Natural killer cell (primary cell): Measurements from ENCODE around the gene MAPK4. TPM values are rescaled to one million over a fixed set of nuclear protein-coding genes. Genes with fewer than 3 reads are reported as not detected.

Experiments used
- ATAC-seq, 3 donors: fragments of 150-1000 bp in 2 of 3; fragments of 200-7000 bp in 1 of 3; cut with Tn5 transposase; 1 replicate in 1 of 3; 2 replicates in 2 of 3; pipeline ENCODE4 v1.10.0; 2021; ENCODE audit warnings: mild to moderate bottlenecking in 2 of 3, moderate library complexity in 2 of 3
- DNase-seq, 2 donors: peaks; one replicate each; pipeline versions ENCODE4 v3.0.0 to v3.0.0-alpha.2; 2013 to 2021; ENCODE audit warnings: mixed read lengths in 1 of 2
- H3K27ac ChIP-seq: one replicate; pipeline ENCODE4 v1.5.1; 2013; ENCODE audit warnings: mild to moderate bottlenecking, low read length
- H3K27me3 ChIP-seq: one replicate; pipeline ENCODE4 v1.6.1; 2013; ENCODE audit warnings: low read length; ENCODE audit not compliant: control insufficient read depth, insufficient read depth
- H3K36me3 ChIP-seq: one replicate; pipeline ENCODE4 v1.6.1; 2013; ENCODE audit warnings: low read length; ENCODE audit not compliant: control insufficient read depth, insufficient read depth
- H3K4me1 ChIP-seq: one replicate; pipeline ENCODE4 v1.6.1; 2013; ENCODE audit warnings: low read length; ENCODE audit not compliant: control insufficient read depth, insufficient read depth
- H3K4me3 ChIP-seq: one replicate; pipeline ENCODE4 v1.5.1; 2013; ENCODE audit warnings: low read length
- H3K9me3 ChIP-seq: one replicate; pipeline ENCODE4 v1.6.1; 2013; ENCODE audit warnings: low read length; ENCODE audit not compliant: control insufficient read depth, insufficient read depth
- H3K27ac Mint-ChIP-seq, 2 donors: one replicate each; pipeline ENCODE4 v1.8.0; 2022; ENCODE audit warnings: mild to moderate bottlenecking in 2 of 2, mixed read lengths in 2 of 2, moderate library complexity in 1 of 2
- H3K27me3 Mint-ChIP-seq, 2 donors: one replicate each; pipeline ENCODE4 v1.8.0; 2022; ENCODE audit warnings: low read depth in 2 of 2, mixed read lengths in 2 of 2
- H3K36me3 Mint-ChIP-seq: one replicate; pipeline ENCODE4 v1.8.0; 2022; ENCODE audit warnings: mixed read lengths
- H3K4me1 Mint-ChIP-seq, 2 donors: one replicate each; pipeline ENCODE4 v1.8.0; 2022; ENCODE audit warnings: mixed read lengths in 2 of 2
- H3K4me3 Mint-ChIP-seq: one replicate; pipeline ENCODE4 v1.8.0; 2022; ENCODE audit warnings: mild to moderate bottlenecking, moderate library complexity, mixed read lengths
- H3K9me3 Mint-ChIP-seq, 2 donors: one replicate each; pipeline ENCODE4 v1.8.0; 2022; ENCODE audit warnings: mixed read lengths in 2 of 2
- CTCF ChIP-seq: fragments of 200-600 bp; IDR thresholded peaks from one replicate; pipeline ENCODE4 v1.8.0; 2022; ENCODE audit warnings: antibody characterized with exemption
- WGBS: methylation state at CpG from one replicate; pipeline ENCODE4 v1.1.7; 2013; ENCODE audit warnings: missing lambda C conversion rate; ENCODE audit not compliant: insufficient coverage; 5-methylcytosine and 5-hydroxymethylcytosine counted together
- intact Hi-C: fragments of 100-400 bp; cut with micrococcal nuclease; formaldehyde crosslinking; loops from one replicate; pipeline ENCODE4 v1.14.2; 2022
- total RNA-seq, 4 donors: library from RNA; stranded (reverse); fragments of 120-200 nt in 1 of 4; gene quantifications; one replicate each; pipeline versions ENCODE4 v1.2.3 to v1.2.4, GENCODE V29; 2013 to 2022

The MAPK4 gene
- total RNA-seq, 3 donors from 2014 or later (not counting 1 experiment from before 2014, with no cell fraction given), result not detected

GRCh38 chr18:50573679-50574078, 13.8 kb downstream of the MAPK4 start:
- WGBS, result 83% methylated on average over 1 of the region's 3 CpGs
- Histone ChIP-seq H3K27ac (no peak overlapping the region), H3K27me3 (no peaks in the 10 kb centered on the region), H3K4me1 (no peaks in the 10 kb centered on the region), H3K36me3 (no peaks in the 10 kb centered on the region), H3K4me3 (no peak overlapping the region), H3K9me3 (no peaks in the 10 kb centered on the region)
- intact Hi-C loops, result no loop called here
- H3K4me1 Mint-ChIP-seq, result no peaks in the 10 kb centered on the region
- H3K4me3 Mint-ChIP-seq, result no peak overlapping the region
- no peak for TF ChIP-seq CTCF
- no peaks in the 10 kb centered on the region for H3K36me3 Mint-ChIP-seq
- H3K27ac Mint-ChIP-seq, result no peak overlapping the region
- H3K9me3 Mint-ChIP-seq, result peaks cover 0 to under 1% of the 10 kb centered on the region in 2 donors
- no peak for ATAC-seq
- H3K27me3 Mint-ChIP-seq, result peaks cover 4 to 13% of the 10 kb centered on the region in 2 donors
- no peak for DNase-seq

DNA sequence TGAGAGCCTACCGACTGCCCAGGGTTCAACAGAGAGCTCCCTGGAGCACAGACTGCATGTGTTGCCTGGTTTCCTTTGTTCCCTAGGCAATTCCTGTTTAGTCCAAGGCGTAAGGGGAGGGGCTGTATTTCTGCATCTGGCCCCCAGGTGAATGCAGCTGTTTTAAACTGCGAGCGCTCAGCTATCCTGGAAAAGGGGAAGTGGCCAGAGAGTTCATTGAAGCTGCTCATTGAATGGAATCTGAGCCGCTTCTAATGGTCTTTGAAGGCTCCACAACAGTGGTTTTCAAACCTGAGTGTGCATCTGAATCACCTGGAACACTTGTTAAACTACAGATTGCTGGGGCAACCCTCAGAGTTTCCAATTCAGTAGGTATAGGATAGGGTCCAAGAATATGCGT, 18.1 kb downstream of the MAPK4 start:
- WGBS, result 42% methylated on average over 6 of the region's 6 CpGs

GRCh38 chr18:50578651-50579050, 18.8 kb downstream of the MAPK4 start:
- 81% methylated on average over 3 of the region's 3 CpGs for WGBS
- intact Hi-C loops, result no loop called here
- Mint-ChIP-seq H3K27ac (no peak overlapping the region), H3K27me3 (peaks cover 0 to 9% of the 10 kb centered on the region in 2 donors), H3K9me3 (no peaks in the 10 kb centered on the region), H3K4me3 (no peak overlapping the region), H3K36me3 (no peaks in the 10 kb centered on the region), H3K4me1 (no peaks in the 10 kb centered on the region)
- TF ChIP-seq CTCF, result no peak
- Histone ChIP-seq H3K27ac (no peak overlapping the region), H3K36me3 (no peaks in the 10 kb centered on the region), H3K4me1 (no peaks in the 10 kb centered on the region), H3K27me3 (no peaks in the 10 kb centered on the region), H3K9me3 (no peaks in the 10 kb centered on the region), H3K4me3 (no peak overlapping the region)
- DNase-seq (no peak), ATAC-seq (no peak)

More for the DNA sequence above, 18.1 kb downstream of the MAPK4 start:
- Histone ChIP-seq H3K4me1 (no peaks in the 10 kb centered on the region), H3K36me3 (no peaks in the 10 kb centered on the region), H3K27me3 (no peaks in the 10 kb centered on the region), H3K27ac (no peak overlapping the region), H3K4me3 (no peak overlapping the region), H3K9me3 (no peaks in the 10 kb centered on the region)
- TF ChIP-seq CTCF, result no peak
- Mint-ChIP-seq H3K9me3 (no peaks in the 10 kb centered on the region), H3K4me3 (no peak overlapping the region), H3K36me3 (no peaks in the 10 kb centered on the region), H3K27me3 (peaks cover 0 to 9% of the 10 kb centered on the region in 2 donors), H3K4me1 (no peaks in the 10 kb centered on the region), H3K27ac (no peak overlapping the region)
- ATAC-seq, result no peak
- no peak for DNase-seq
- intact Hi-C loops, result no loop called here

- Histone ChIP-seq H3K27me3 (no peaks in the 10 kb centered on the region), H3K4me3 (no peak overlapping the region), H3K27ac (no peak overlapping the region), H3K9me3 (no peaks in the 10 kb centered on the region), H3K36me3 (no peaks in the 10 kb centered on the region), H3K4me1 (no peaks in the 10 kb centered on the region)
- Mint-ChIP-seq H3K9me3 (no peaks in the 10 kb centered on the region), H3K4me3 (no peak overlapping the region), H3K27ac (no peak overlapping the region), H3K36me3 (no peaks in the 10 kb centered on the region), H3K4me1 (no peaks in the 10 kb centered on the region), H3K27me3 (peaks cover 0 to 9% of the 10 kb centered on the region in 2 donors)
- ATAC-seq, result no peak
- DNase-seq, result no peak
- intact Hi-C loops, result no loop called here
- no peak for TF ChIP-seq CTCF
- WGBS, result 62% methylated on average over 3 of the region's 3 CpGs
Measured at GRCh38 chr18:50579061-50579774, 19.3 kb downstream of the MAPK4 start.
